ENCODE data around the gene CCDC171.

The CCDC171 gene

DNA sequence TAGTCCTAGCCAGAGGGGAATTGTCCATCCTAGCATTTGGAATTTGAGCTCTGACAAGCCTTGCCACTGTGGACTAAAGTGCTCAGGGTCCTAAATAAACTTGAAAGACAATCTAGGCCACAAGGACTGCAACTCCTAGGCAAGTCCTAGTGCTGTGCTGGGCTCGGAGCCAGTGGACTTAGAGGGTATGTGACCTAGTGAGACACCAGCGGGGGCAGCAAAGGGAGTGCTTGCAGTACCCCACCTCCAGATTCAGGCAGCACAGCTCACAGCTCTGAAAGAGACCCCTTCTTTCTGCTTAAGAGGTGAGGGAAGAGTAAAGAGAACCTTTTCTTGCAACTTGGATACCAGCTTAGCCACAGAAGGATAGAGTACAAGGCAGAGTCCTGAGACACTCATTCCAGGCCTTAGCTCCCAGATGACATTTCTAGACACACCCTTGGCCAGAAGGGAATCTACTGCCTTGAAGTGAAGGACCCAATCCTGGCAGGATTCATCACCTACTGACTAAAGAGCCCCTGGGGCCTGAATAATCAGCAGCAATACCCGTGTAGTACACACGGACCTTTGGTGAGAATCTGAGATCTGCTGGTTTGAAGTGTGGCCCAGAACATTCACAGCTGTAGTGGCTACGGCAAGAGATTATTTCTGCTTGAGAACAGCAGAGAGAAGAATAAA is 164.6 kb downstream of the CCDC171 start:
- DNase-seq: no peak
- Histone ChIP-seq H3K4me3 (ENCODE audit: insufficient read depth, low read depth, low read length, poor library complexity, severe bottlenecking) (no peak overlapping the region), H3K9me3 (ENCODE audit: control insufficient read depth, low read length) (no peaks in the 10 kb centered on the region), H3K36me3 (ENCODE audit: control insufficient read depth, insufficient read depth, low read length) (no peaks in the 10 kb centered on the region), H3K4me1 (ENCODE audit: control insufficient read depth, insufficient read depth, low read length, poor library complexity, severe bottlenecking) (no peaks in the 10 kb centered on the region), H3K27ac (ENCODE audit: insufficient read depth, low read length, poor library complexity, severe bottlenecking) (no peak overlapping the region), H3K27me3 (replicated peaks; ENCODE audit: control insufficient read depth, insufficient read depth, low read length, poor library complexity, severe bottlenecking) (no peaks in the 10 kb centered on the region)

DNA sequence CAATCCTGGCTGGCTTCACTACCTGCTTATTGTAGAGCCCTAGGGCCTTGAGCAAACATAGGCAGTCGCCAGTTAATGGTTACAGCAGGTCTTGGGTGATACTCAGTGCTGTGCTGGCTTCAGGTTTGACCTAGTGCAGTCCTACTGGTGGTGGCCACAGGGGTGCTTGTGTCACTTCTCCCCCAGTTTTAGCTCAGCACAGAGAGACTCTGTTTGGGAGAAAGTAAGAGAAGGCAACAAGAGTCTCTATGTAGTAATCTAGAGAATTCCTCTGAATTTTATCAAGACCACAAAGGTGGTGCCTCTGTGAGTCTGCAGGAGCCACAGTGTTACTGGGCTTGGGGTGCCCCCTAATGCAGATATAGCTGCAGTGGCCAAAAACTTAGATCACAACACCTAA is 165.6 kb downstream of the CCDC171 start:
- no peak for DNase-seq
- Histone ChIP-seq H3K4me3 (ENCODE audit: insufficient read depth, low read depth, low read length, poor library complexity, severe bottlenecking) (no peak overlapping the region), H3K4me1 (ENCODE audit: control insufficient read depth, insufficient read depth, low read length, poor library complexity, severe bottlenecking) (no peaks in the 10 kb centered on the region), H3K27me3 (replicated peaks; ENCODE audit: control insufficient read depth, insufficient read depth, low read length, poor library complexity, severe bottlenecking) (no peaks in the 10 kb centered on the region), H3K9me3 (ENCODE audit: control insufficient read depth, low read length) (no peaks in the 10 kb centered on the region), H3K27ac (ENCODE audit: insufficient read depth, low read length, poor library complexity, severe bottlenecking) (no peak overlapping the region), H3K36me3 (ENCODE audit: control insufficient read depth, insufficient read depth, low read length) (no peaks in the 10 kb centered on the region)

DNA sequence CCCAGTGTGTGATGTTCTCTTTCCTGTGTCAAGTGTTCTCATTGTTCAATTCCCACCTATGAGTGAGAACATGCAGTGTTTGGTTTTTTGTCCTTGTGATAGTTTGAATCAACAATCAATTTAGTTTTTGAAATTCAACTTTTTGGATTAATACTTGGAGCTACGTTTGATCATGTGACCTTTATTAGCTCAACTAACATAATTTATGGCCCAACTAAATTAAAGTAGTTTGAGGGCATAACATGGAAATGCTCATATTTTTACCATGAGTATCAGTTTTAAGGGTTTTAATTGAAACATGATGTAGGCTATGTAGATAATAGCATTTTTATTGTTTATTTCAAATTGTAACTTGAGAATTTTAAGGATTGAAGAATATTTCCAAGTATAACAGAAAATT is 168.0 kb downstream of the CCDC171 start:
- H3K27ac ChIP-seq (ENCODE audit: insufficient read depth, low read length, poor library complexity, severe bottlenecking): no peak overlapping the region
- no peaks in the 10 kb centered on the region for H3K36me3 ChIP-seq (ENCODE audit: control insufficient read depth, insufficient read depth, low read length)
- DNase-seq: no peak

DNA sequence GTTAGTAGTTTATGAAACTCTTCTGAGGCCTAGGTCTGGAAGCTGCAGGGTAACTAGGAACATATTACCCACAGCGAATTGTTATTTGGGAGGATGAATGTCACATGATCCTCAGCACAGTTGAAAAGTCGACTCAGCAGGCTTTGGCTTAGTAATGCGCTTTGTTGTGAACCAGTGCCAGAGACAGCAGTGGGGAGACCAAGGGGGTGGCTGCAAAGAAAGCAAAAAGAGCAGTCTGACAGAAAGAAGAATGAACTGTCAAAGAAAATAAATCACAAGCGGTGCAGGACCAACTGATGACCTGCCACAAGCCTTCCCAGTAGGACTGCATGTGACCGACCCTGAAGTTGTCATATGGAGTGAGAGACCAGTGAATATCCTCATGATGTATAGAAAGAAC is 170.0 kb downstream of the CCDC171 start:
- Histone ChIP-seq H3K9me3 (ENCODE audit: control insufficient read depth, low read length) (no peaks in the 10 kb centered on the region), H3K36me3 (ENCODE audit: control insufficient read depth, insufficient read depth, low read length) (no peaks in the 10 kb centered on the region), H3K4me1 (ENCODE audit: control insufficient read depth, insufficient read depth, low read length, poor library complexity, severe bottlenecking) (no peaks in the 10 kb centered on the region), H3K27ac (ENCODE audit: insufficient read depth, low read length, poor library complexity, severe bottlenecking) (no peak overlapping the region), H3K4me3 (ENCODE audit: insufficient read depth, low read depth, low read length, poor library complexity, severe bottlenecking) (no peak overlapping the region), H3K27me3 (replicated peaks; ENCODE audit: control insufficient read depth, insufficient read depth, low read length, poor library complexity, severe bottlenecking) (no peaks in the 10 kb centered on the region)
- DNase-seq: no peak

More for the DNA sequence above, 168.0 kb downstream of the CCDC171 start:
- H3K9me3 ChIP-seq (ENCODE audit: control insufficient read depth, low read length): no peaks in the 10 kb centered on the region
- H3K4me1 ChIP-seq (ENCODE audit: control insufficient read depth, insufficient read depth, low read length, poor library complexity, severe bottlenecking): no peaks in the 10 kb centered on the region
- no peaks in the 10 kb centered on the region for H3K27me3 ChIP-seq (replicated peaks; ENCODE audit: control insufficient read depth, insufficient read depth, low read length, poor library complexity, severe bottlenecking)
- no peak overlapping the region for H3K4me3 ChIP-seq (ENCODE audit: insufficient read depth, low read depth, low read length, poor library complexity, severe bottlenecking)

DNA sequence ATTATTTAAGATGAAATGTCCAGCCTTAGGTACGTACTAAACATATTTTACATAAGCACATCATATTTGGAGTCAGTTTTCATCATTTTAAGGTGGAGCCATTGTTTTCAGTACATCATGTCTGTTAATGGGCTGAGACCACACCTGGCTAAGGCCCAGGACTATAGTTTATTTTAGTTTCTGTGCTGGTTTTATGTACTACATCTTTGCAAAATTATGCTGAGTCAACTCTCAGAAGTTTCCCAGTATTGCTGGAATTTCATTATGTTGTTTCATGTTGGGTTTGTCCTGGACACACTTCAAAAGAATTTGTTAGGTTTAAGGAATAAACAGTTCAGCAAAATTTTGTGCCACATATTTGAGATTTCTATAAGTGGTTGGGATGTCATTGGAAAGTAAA is 171.2 kb downstream of the CCDC171 start:
- Histone ChIP-seq H3K27me3 (replicated peaks; ENCODE audit: control insufficient read depth, insufficient read depth, low read length, poor library complexity, severe bottlenecking) (no peaks in the 10 kb centered on the region), H3K36me3 (ENCODE audit: control insufficient read depth, insufficient read depth, low read length) (no peaks in the 10 kb centered on the region), H3K9me3 (ENCODE audit: control insufficient read depth, low read length) (no peaks in the 10 kb centered on the region), H3K27ac (ENCODE audit: insufficient read depth, low read length, poor library complexity, severe bottlenecking) (no peak overlapping the region), H3K4me3 (ENCODE audit: insufficient read depth, low read depth, low read length, poor library complexity, severe bottlenecking) (no peak overlapping the region), H3K4me1 (ENCODE audit: control insufficient read depth, insufficient read depth, low read length, poor library complexity, severe bottlenecking) (no peaks in the 10 kb centered on the region)
- DNase-seq: no peak

DNA sequence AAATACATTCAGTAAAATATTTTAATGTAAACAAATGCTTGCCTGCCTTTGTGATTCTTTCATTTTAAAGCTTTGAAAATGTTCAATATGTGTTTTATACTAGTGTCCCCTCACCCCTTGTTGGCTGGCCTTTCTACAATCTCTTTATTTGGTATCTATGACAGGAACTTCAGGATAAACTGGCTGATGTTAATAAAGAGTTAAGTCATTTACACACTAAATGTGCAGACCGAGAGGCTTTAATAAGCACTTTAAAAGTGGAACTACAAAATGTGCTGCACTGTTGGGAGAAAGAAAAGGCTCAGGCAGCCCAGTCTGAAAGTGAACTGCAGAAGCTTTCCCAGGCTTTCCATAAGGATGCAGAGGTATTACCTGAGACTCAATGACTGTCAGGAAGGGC is 171.8 kb downstream of the CCDC171 start:
- H3K4me3 ChIP-seq (ENCODE audit: insufficient read depth, low read depth, low read length, poor library complexity, severe bottlenecking): no peak overlapping the region
- no peaks in the 10 kb centered on the region for H3K4me1 ChIP-seq (ENCODE audit: control insufficient read depth, insufficient read depth, low read length, poor library complexity, severe bottlenecking)
- no peaks in the 10 kb centered on the region for H3K27me3 ChIP-seq (replicated peaks; ENCODE audit: control insufficient read depth, insufficient read depth, low read length, poor library complexity, severe bottlenecking)
- no peaks in the 10 kb centered on the region for H3K9me3 ChIP-seq (ENCODE audit: control insufficient read depth, low read length)
- DNase-seq: no peak
- no peaks in the 10 kb centered on the region for H3K36me3 ChIP-seq (ENCODE audit: control insufficient read depth, insufficient read depth, low read length)
- H3K27ac ChIP-seq (ENCODE audit: insufficient read depth, low read length, poor library complexity, severe bottlenecking): no peak overlapping the region

DNA sequence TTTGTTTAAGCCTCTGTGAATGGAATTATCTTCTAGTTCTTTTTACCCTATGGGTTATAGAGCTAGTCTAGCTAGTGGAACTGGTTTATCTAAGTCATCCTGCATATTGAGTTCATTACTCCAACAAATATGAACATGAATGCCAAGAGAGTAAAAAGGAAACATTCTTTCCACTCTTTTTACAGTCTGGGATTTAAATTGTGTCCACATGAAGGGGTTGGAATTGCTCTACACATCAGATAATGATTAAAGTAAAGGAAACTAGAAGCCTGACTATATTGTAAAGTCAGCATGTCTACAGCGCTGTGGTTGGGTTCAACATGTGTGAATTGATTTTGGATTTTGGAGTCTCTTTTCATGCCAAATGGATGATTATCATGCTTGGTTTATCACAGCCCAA is 173.1 kb downstream of the CCDC171 start:
- H3K4me1 ChIP-seq (ENCODE audit: control insufficient read depth, insufficient read depth, low read length, poor library complexity, severe bottlenecking): no peaks in the 10 kb centered on the region
- no peaks in the 10 kb centered on the region for H3K36me3 ChIP-seq (ENCODE audit: control insufficient read depth, insufficient read depth, low read length)
- no peaks in the 10 kb centered on the region for H3K27me3 ChIP-seq (replicated peaks; ENCODE audit: control insufficient read depth, insufficient read depth, low read length, poor library complexity, severe bottlenecking)
- H3K4me3 ChIP-seq (ENCODE audit: insufficient read depth, low read depth, low read length, poor library complexity, severe bottlenecking): no peak overlapping the region
- no peak overlapping the region for H3K27ac ChIP-seq (ENCODE audit: insufficient read depth, low read length, poor library complexity, severe bottlenecking)
- H3K9me3 ChIP-seq (ENCODE audit: control insufficient read depth, low read length): no peaks in the 10 kb centered on the region
- DNase-seq: no peak

DNA sequence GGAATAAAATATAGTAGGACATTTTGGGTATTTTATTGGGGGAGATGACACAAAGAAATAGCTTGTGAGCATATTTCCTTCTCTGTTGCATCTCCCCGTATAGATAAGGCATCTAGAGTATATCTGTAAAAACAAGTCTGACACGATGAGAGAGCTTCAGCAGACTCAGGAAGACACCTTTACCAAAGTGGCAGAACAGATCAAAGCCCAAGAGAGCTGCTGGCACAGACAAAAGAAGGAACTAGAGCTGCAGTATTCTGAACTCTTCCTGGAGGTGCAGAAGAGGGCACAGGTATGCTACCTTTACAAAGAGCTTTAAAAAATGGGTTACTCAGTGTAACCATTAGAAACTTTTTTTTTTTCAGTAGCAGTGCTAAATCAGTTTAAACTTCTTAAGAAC is 176.7 kb downstream of the CCDC171 start:
- H3K27ac ChIP-seq (ENCODE audit: insufficient read depth, low read length, poor library complexity, severe bottlenecking): no peak overlapping the region
- H3K9me3 ChIP-seq (ENCODE audit: control insufficient read depth, low read length): no peaks in the 10 kb centered on the region
- DNase-seq: no peak
- H3K36me3 ChIP-seq (ENCODE audit: control insufficient read depth, insufficient read depth, low read length): no peaks in the 10 kb centered on the region
- no peaks in the 10 kb centered on the region for H3K27me3 ChIP-seq (replicated peaks; ENCODE audit: control insufficient read depth, insufficient read depth, low read length, poor library complexity, severe bottlenecking)
- no peak overlapping the region for H3K4me3 ChIP-seq (ENCODE audit: insufficient read depth, low read depth, low read length, poor library complexity, severe bottlenecking)
- H3K4me1 ChIP-seq (ENCODE audit: control insufficient read depth, insufficient read depth, low read length, poor library complexity, severe bottlenecking): no peaks in the 10 kb centered on the region

DNA sequence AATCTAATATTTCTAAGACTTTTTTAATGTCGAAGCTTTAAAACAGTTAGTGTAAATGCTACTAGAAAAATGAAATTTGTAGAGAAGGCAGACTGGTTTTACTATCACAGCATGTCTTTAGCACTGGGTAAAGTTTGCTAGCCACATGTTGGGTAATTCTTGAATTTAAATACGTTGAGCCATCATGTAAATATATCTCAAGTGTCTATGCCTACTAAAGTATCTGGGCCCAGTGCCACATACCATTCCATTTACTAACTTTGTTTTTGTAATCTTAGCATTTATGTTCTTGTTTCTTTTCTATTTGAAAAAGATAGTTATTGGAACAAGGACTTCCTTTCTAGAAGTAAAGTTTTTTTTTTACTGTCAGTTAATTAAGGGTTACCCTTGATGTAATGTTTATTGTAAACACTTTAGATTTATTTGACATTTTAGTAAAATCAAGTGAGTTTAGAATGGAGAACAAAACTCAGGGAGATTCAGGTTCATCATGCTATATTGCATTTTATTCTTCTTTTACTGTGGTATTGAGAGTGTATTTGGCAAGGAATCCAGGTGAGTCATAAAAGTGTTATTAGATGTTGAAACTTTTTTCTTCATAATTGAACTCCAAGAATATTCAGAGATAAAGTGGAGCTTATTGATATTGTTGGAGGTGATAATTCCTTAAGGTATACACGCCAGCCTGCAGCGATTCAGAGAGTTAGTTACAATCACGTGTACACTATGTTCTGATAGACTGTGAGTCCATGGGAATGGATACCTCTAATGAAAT is 182.4 kb downstream of the CCDC171 start:
- Histone ChIP-seq H3K4me3 (ENCODE audit: insufficient read depth, low read depth, low read length, poor library complexity, severe bottlenecking) (no peak overlapping the region), H3K27ac (ENCODE audit: insufficient read depth, low read length, poor library complexity, severe bottlenecking) (no peak overlapping the region), H3K27me3 (replicated peaks; ENCODE audit: control insufficient read depth, insufficient read depth, low read length, poor library complexity, severe bottlenecking) (no peaks in the 10 kb centered on the region), H3K36me3 (ENCODE audit: control insufficient read depth, insufficient read depth, low read length) (no peaks in the 10 kb centered on the region), H3K4me1 (ENCODE audit: control insufficient read depth, insufficient read depth, low read length, poor library complexity, severe bottlenecking) (no peaks in the 10 kb centered on the region), H3K9me3 (ENCODE audit: control insufficient read depth, low read length) (no peaks in the 10 kb centered on the region)
- no peak for DNase-seq

DNA sequence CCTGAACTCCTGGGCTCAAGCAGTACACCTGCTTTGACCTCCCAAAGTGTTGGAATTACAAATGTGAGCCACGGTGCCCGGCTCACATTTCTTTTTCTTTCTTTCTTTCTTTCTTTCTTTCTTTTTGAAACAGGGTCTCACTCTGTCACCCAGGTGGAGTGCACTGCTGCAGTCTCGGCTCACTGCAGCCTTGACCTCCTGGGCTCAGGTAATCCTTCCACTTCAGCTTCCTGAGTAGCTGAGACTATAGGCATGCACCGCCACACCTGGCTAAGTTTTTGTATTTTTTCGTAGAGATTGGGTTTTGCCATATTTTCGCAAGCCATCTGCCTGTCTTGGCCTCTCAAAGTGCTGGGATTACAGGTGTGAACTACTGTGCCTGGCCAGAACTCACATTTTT is 183.7 kb downstream of the CCDC171 start:
- Histone ChIP-seq H3K27ac (ENCODE audit: insufficient read depth, low read length, poor library complexity, severe bottlenecking) (no peak overlapping the region), H3K9me3 (ENCODE audit: control insufficient read depth, low read length) (no peaks in the 10 kb centered on the region), H3K36me3 (ENCODE audit: control insufficient read depth, insufficient read depth, low read length) (no peaks in the 10 kb centered on the region), H3K27me3 (replicated peaks; ENCODE audit: control insufficient read depth, insufficient read depth, low read length, poor library complexity, severe bottlenecking) (no peaks in the 10 kb centered on the region), H3K4me1 (ENCODE audit: control insufficient read depth, insufficient read depth, low read length, poor library complexity, severe bottlenecking) (no peaks in the 10 kb centered on the region), H3K4me3 (ENCODE audit: insufficient read depth, low read depth, low read length, poor library complexity, severe bottlenecking) (no peak overlapping the region)
- DNase-seq: no peak

Data from effector memory CD4-positive, alpha-beta T cell (primary cell).